ENCODE data around the gene ISM2.

The ISM2 gene

DNA sequence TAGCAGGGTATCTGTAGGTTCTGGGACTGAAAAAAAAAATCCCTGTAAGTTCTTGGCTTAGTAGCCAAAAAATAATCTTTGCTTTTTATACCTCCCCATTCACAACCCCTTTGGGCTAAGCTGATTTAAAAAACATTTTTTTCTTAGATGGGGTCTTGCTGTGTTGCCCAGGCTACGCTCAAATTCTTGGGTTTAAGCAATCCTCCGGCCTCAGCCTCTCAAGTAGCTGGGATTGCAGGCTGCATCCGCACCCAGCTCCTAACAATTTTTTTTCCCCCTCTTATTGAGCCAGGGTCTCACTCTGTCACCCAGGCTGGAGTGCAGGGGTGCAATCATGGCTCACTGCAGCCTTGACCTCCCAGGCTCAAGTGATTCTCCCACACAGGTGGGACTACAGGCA is 9.1 kb upstream of the ISM2 start:
- DNase-seq = no peak

DNA sequence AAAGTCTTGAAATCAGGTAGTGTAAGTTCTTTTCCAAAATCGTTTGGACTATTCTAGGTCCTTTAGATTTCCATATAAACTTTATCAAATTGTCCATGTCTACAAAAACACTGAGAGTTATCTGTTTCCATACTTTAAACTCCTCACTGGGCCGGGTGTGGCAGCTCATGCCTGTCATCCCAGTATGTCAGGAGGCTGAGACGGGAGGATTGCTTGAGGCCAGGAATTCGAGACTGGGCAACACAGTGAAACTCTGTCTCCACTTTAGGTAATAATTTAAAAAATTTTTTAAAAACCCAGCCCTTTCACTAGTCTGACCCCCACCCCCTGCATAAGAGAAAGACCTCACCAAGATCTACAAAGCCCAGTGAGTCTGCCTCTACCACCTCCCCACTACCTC is 6.4 kb upstream of the ISM2 start:
- no peak for DNase-seq

DNA sequence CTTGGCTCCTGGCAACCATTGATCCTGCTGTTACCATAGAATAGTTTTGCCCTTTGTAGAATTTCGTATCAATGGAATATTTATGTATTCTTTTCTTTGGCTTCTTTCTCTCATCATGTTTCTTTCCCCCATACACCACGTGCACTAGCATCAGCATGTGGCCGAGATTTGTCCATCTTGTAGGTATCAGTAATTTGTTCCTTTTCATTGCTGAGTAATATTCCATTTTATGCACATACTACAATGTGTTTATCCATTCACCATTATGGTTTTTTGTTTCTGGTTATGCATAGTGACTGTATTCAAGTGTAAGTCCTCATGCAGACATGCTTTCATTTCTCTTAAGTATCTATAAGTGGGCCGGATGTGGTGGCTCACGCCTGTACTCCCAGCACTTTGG is 4.5 kb upstream of the ISM2 start:
- DNase-seq = no peak

DNA sequence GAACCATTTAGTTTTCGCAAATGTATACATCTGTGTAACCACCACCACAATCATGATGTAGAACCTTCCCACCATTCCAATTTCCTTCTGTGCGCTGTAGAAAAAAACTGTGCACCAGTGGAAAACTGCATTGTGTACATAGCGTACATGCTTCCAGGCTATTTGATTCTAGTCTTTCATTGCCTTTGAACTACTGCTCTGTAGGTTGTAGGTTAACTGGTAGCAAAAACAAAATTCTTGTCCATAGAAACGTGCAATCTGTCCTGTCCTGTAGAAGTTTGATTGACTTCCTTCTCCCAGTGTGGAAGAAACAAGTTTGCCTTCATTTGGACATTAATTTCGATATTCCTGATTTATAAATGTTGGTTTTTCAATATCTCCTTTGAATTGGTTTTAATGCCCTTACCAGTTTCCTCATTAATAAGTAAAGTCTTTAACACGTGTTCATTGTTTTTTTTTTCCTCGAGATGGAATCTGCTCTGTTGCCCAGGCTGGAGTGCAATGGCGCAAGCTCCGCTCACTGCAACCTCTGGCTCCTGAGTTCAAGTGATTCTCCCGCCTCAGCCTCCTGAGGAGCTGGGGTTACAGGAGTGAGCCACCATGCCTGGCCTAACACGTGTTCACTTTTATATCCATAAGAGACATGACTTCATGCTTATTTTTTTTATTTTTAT is 3.6 kb upstream of the ISM2 start:
- DNase-seq = no peak

DNA sequence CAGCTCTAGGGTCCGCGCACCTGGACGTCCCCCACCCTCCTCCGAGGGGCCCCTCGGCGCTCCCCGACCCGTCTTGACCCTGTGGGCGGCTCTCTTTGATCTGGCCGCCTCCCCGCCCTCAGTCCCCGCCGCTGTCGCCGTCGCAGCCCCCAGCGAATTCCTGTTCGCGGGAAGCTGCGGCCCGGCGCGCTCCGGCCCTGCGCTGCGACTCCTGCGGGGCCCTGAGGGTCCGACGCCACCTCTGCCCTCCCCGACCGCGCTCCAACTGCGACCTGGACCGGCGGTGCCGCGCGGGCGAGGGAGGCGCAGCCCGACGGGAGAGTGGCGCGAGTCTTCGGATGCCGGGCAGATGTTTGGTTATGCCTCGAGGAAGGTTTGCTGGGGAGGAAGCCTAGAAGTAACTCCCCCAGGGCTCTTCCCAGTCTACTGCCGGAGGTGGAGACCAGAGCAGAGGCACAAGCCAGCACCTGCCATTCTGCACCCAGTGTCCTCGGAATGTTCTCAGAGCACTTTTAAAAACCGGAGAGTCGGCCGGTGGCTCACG is 440 bp upstream of the ISM2 start:
- no peak for DNase-seq

DNA sequence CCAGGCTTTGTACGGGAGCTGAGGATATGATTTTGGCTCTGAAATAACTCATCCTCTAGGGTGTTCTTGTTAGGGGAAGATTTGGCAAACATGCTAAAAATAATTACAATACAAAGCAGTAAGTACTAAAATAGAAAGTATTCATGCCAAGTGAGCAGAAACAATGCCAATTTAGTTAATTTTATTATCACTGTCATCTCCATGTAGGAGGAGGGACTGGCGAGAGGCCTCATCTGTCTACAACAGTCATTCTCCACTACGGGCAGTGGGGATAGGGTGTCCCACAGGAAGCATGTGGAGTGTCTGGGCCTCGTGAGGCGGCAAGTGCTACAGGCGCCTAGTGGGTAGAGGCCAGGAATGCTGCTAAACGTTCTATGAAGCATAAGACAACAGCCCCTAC is 3.3 kb downstream of the ISM2 start:
- no peak for DNase-seq

DNA sequence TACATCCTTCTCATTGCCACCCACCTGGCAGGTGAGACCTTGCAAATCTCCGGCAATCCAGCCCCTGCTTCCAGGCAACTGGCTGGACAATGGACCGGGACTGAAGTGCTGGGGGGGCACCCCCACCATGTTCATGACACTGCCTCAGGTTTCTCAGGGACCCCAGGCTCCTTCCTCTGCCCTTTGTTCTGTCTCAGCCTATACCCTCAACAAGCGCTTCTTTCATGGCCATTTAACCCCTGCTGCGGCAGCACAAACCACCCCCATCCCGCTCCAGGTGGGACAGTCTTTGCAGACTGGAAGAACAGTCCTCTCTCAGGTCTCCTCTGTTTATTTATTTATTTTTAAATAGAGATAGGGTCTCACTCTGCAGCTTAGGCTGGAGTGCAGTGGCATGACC is 7.6 kb downstream of the ISM2 start:
- DNase-seq = no peak

DNA sequence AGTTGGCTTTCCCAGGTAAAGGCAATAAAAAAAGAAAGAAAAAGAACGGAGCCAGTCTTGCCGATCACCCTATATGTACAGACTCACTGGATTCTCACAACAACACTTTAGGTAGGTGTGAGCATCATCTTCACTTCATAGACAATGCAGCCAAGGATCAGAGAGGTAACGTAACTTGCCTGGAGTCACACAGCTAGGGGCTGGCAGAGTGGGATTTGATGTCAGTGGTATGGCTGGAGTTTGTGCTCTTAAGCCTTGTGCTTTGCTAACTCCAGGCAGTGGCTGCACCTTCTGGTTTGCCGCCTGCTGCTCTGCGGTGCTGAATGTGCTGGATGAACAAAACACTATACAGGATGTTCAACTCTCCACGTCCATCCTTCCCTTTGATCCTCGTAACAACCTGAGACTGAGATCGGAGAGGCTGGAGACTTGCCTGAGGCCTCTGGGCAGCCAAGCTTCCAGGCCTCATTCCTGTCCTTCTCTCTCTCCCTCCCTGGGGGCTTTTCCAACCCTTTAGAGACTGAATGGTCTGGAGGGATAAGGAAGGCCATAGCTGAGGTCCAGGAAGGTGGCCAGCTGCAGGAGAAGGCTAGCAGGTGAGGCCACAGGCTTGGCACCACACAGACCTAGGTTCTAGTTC is 8.1 kb downstream of the ISM2 start:
- no peak for DNase-seq

DNA sequence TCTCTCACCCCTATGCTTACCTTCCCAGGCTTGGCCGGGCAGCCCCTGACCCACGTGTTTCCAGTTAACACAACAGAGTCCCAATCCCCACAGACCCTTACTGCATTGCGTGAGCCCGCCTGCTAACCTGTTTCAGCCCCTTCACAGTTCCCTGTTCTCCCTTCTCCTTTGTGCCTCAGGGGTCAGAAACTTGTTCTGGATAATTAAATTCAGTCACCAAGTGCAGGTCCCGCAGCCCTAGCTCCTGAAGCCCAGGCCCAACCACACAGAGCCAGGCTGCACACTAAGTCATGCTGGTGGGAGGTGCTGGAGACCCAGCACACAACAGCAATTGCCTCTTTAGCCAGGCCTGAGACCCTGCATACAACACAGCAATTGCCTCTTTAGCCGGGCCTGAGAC is 9.6 kb downstream of the ISM2 start:
- no peak for DNase-seq

DNA sequence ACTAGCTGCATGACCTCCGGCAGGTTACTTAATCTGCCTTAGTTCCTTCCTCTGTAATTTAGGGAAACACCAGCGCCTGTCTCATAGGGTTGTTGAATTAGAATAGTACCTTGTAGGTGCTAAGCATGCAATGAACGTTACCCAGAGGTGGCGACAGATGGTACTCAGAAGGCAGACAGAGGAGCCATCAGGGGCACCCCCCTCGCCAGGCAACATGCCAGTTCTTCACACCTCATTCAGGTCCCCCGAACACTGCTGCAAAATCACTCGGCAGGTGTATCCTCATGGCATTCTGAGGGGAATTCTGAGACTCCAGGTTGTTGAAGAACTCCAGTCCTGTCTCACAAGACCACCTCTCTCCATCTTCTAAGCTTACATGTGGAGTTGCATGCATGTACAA is 10.1 kb downstream of the ISM2 start:
- DNase-seq = no peak

DNA sequence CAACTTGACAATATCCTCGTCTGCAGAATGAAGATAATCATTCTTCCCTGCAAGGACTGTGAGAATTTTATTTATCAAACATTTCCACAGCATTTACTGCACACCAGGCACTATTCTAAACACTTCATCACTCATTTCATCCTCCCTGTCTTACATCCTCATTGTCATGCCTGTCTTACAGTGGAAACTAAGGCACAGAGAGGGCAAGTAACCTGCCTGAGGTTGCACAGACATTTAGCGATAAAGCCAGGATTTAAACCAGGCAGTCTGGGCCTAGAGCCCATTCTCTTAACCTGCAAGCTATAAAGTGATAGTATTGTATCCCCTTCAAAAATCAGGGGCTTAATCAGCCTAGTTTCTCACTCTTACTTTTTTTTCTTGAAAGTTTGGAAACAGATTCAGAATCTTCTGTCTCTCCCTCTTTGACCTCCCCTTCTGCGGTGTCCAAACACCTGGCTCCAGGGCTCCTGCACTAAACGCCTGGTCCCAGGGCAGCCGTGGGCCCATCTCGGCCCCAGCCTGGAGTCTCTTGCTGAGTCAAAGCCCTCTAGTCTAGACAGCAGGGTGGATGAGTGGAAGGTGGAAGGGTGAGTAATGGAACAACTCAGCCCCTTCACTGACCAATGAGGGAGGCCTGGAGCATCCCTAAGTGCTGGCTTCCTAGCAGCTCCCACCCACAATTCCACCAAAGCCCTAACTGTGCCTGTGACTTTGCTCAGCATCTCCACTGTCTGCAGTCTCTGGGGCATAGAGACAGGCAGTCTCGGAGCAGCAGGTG is 12.5 kb downstream of the ISM2 start:
- DNase-seq = no peak

DNA sequence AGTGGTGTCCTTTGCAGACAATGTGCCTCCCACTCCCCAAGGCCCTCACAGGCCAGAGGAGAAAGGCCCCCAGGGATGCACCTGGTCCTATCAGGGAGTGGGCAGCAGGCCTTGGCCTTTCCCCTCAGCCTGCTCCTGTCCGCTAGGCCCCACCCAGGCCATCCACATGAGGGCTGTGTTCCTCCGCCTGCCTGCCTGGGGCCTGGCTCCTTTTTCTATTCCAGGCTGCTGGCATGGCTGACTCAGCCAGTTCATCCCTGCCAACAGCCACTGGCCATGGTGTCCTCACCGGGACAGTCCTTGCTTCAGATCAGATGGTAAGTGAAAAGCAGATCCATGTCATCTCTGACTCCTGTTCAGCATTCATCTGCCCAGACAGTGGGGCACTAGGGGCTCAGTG is 13.4 kb downstream of the ISM2 start:
- DNase-seq = no peak

DNA sequence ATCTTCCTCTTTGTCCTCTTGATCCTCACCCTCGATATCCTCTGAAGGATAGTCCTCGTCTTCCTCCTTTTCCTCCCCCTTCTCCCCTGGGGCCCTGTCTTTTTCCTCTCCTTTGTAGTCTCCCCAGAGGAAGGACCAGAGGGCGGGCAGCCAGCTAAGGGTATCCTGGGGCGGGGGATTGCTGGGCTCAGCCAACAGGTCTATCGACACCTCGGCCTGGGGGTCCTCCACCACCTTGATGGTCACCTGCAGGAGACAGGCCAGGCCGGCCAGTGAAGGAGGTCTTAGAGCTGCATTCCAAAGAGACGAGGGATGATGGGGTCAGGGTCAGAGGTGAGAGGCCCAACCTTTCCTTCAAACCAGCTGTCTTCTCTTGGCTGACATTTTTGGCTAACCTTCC is 16.2 kb downstream of the ISM2 start:
- no peak for DNase-seq

DNA sequence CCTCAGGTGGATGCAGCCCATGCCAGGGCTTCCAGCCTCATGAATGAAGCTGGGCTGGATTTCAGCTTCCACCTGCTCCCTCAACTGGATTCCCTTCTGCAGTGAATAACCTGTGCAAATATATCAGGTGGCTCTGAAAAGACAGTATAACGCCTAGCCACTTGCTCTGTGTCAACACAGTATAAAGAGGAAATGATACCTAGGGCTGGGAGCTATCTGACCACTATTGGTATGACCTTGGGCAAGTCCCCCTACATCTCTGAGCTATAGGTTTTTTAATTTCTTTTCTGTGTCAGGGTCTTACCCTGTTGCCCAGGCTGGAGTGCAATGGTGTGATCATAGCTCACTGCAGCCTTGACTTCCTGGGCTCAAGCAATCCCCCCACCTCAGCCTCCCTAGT is 19.8 kb downstream of the ISM2 start:
- DNase-seq = no peak

DNA sequence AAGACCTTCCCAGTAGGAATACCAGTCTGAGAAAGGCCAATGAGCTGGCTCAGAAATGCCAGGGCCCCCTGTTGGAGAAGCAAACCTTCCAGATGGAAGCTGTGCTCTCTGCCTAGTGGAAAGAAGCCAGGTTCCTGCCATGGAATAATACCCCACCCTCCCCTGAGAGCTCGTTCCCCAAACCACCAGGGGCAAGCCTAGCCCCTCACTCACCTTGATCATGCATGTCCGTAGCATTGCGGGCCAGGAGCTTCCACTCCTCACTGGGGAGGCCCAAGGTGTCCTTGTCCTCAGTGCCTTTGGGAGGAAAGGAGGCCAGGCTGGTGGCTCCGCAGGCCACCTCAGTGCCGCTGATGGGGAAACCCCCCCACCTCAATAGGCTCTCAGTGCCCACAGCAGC is 20.6 kb downstream of the ISM2 start:
- DNase-seq = no peak

DNA sequence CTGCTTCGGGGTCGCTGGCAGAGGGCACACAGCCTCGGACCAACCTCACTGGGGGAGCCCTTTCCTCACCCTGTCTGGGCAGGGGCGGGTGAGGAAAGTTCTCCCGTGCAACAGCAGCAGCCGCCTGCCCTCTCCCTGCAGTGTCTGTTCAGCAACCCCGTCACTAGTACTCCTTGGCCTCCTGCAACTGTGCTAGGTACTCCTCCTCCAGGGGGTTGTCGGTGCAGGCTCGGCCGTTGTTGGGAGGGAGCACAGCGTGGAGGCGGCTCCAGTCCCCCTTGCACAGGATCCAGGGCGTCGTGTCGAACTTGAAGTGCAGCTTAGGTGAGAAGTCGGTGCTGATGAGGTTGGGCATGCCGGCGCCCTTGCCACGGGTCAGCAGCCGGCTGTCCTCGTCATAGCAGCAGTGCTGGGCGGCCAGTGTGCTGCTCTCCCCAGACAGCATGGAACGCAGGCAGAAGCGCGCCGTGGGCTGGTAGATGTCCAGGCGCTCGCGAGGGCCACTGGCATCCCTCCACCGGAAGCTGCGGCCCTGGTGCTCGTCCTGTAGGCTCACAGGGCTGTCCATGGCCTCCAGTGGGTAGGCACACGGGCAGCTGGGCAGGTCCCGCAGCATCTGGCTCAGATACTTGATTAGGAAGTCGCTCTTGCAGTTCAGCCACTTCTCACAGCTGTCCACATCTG is 23.0 kb downstream of the ISM2 start:
- no peak for DNase-seq

DNA sequence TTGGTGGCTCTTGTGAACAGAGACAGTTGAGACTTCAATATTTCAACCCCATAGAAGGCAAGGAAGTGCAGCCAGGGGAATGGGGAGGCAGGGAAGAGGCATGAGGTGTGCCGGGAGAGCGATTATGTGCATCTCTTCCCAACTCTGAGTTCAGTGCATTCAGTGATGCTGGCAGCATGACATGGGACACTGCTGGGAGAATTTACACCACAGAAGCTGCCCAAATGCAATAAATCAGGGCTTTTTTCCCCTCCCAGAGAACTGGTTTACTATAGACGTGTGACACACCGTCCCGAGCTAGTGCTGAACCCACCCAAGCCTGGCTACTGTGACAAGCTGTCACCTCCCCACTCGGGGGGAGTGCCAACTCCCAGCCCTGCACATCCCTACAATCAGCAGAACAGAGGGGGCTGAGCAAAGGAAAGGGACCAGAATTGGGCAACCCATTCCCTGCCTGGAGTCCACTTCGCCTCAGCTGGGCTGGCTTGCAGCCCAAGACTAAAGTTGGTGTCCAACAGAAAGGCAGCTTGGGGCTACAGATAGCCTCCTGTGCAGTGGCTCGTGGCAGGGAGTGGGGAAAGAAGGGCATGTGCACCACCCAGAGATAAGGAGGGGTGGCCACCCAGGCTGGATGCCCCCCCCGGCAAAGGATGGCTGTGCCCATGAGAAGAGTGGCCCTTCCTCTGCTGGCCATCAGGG is 24.0 kb downstream of the ISM2 start:
- DNase-seq = no peak

DNA sequence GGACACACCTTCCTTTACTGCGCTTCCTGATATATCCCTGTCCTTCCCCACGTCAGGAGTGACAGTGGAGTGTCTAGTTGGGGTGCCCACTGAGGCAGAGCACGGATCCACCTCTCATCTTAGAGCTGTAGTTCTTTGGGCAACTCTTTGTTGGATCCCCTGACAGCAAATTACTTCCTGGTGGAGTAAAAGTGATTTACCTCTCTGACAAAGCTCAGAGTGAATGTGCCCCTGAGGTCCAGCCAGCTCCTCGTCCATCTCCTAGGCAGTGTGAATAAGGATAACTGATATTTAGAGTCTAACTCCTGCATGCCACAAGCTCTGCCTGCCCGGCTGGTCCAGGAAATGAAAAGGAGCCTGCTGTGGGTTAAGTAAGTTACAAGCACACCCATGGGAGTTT is 24.7 kb downstream of the ISM2 start:
- no peak for DNase-seq

DNA sequence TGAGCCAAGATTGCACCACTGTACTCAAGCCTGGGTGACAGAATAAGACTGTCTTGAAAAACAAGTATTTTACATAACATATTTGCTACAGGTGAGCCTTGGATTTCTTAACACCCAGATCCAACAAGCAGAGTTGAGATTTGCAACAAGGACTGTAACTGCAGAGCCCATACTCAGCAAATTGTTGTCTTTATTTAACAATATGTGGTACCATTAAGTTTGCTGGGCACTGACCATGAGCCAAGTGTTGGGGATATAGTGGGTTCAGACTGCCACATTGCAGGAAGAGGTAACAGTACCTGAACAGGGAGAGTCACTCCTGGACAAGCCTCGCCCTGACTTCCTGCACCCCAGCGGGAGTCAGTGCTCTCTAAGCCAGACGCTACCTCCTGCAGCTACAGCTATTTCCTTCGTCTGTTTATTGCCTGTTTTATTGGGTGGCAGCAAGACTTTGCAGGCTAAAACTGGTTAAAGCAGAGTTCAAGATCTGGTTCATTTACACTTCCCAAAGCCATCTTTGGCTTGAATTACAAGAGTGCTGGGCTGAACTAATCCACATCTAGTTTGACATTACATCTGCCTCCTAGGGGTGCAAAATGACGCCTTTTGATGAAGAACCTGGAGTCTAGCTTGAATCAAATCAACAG is 28.3 kb downstream of the ISM2 start:
- DNase-seq = no peak

DNA sequence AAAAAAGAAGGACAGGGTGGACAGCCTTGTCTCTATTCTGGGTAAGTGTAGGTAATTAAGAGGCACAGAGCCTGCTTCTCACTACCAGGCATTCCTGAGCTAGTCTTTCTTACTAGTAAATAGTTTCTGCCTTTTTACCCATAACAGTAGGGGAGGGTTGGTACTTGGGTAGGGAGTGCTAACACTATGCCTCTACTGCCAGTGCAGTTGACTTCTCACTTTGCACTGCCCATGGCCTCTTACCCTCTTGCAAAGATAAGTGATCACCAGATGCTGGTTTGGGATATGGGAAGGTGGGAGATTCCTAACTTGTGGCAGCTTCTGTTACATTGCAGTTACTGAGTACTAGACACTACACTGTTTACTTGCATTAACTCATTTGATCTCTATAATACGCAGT is 29.1 kb downstream of the ISM2 start:
- no peak for DNase-seq

DNA sequence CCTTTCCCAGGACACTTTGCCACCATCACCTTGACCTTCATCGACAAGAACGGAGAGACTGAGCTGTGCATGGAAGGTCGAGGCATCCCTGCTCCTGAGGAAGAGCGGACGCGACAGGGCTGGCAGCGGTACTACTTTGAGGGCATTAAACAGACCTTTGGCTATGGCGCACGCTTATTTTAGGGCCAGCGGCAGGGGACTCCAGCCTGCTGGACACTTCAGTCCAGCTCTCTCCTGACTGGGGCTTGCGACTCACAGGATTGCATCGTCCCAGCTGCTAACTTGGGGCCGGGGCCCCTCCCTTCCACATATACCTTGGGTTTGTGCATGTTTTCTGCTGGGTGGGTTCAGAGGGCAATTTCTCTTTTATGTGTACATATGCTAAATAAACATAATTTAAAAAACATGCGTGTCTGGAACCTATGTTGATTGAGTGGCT is 29.5 kb downstream of the ISM2 start:
- no peak for DNase-seq

DNA sequence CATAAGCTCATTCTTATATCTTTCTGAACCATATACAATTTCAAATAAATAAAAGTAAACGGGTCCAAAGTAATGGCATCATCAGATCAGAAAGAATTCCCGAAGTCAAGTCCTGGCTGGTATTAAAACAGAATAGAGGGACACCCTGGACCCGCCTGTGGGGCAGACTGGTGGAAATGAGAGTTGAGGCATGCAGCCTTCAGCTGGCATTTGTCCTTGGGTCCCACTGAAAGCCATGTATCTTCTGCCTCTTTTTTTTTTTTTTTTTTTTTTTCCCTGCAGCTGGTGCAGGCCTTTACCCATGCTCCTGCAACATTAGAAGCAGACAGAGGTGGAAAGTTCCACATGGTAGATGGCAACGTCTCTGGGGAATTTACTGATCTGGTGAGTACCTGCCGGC is 30.8 kb downstream of the ISM2 start:
- no peak for DNase-seq
